Measurements from ENCODE around the gene DCHS1.

- TF ChIP-seq, protein P1, sequence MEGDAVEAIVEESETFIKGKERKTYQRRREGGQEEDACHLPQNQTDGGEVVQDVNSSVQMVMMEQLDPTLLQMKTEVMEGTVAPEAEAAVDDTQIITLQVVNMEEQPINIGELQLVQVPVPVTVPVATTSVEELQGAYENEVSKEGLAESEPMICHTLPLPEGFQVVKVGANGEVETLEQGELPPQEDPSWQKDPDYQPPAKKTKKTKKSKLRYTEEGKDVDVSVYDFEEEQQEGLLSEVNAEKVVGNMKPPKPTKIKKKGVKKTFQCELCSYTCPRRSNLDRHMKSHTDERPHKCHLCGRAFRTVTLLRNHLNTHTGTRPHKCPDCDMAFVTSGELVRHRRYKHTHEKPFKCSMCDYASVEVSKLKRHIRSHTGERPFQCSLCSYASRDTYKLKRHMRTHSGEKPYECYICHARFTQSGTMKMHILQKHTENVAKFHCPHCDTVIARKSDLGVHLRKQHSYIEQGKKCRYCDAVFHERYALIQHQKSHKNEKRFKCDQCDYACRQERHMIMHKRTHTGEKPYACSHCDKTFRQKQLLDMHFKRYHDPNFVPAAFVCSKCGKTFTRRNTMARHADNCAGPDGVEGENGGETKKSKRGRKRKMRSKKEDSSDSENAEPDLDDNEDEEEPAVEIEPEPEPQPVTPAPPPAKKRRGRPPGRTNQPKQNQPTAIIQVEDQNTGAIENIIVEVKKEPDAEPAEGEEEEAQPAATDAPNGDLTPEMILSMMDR (IDR thresholded peaks at IDR 0.05), result no peak
- TF ChIP-seq POLR2AphosphoS5 (IDR thresholded peaks at IDR 0.05) (no peak), POLR2A (IDR thresholded peaks at IDR 0.05) (no peak)
These were observed 45.0 kb downstream of the DCHS1 start for GRCh38 chr11:6610591-6610990.
